Peyer's patch (tissue), 4 donors: ENCODE results near the gene ASB8.

Experiments used
- POLR2A ChIP-seq, 2 donors: fragments of 450-650 bp; IDR thresholded peaks; one replicate each; pipeline ENCODE4 v1.5.1; 2017; ENCODE audit warnings: antibody characterized with exemption in 2 of 2, mild to moderate bottlenecking in 2 of 2, moderate library complexity in 2 of 2
- TF ChIP-seq, protein P1 (sequence below), 6 experiments: fragments of 450-650 bp in 4 of 6; fragments of 200-600 bp in 2 of 6; sonication (generic) in 1 of 6; IDR thresholded peaks; one replicate each; pipeline ENCODE4 v1.5.1; 2017 to 2019; ENCODE audit warnings: antibody characterized with exemption in 6 of 6, mild to moderate bottlenecking in 3 of 6, moderate library complexity in 1 of 6

DNA sequence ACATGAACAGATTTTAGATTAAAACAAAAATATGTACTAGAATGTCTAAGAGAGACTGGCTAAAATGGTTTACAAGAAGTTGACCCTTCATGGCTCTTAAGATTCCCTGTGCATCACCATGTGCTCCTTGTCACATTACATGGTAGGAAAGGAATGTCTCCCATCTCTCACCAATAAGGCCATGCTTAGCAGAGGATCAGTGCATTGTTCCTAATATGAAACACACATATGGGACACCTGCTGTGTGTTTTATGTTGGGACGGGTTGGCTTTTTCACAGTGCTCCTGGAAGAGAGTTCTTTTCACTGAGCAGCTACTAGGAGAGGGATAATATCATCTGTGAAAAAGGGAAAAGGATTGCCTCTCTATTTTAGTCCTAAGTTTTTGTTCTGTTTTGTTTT is 28.5 kb downstream of the ASB8 start:
- TF ChIP-seq, protein P1, sequence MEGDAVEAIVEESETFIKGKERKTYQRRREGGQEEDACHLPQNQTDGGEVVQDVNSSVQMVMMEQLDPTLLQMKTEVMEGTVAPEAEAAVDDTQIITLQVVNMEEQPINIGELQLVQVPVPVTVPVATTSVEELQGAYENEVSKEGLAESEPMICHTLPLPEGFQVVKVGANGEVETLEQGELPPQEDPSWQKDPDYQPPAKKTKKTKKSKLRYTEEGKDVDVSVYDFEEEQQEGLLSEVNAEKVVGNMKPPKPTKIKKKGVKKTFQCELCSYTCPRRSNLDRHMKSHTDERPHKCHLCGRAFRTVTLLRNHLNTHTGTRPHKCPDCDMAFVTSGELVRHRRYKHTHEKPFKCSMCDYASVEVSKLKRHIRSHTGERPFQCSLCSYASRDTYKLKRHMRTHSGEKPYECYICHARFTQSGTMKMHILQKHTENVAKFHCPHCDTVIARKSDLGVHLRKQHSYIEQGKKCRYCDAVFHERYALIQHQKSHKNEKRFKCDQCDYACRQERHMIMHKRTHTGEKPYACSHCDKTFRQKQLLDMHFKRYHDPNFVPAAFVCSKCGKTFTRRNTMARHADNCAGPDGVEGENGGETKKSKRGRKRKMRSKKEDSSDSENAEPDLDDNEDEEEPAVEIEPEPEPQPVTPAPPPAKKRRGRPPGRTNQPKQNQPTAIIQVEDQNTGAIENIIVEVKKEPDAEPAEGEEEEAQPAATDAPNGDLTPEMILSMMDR (IDR thresholded peaks at IDR 0.05), result no peak
- no peak for TF ChIP-seq POLR2A (IDR thresholded peaks at IDR 0.05)
